Thyroid gland (tissue), 4 donors: ENCODE results near the gene SLC51A.

Experiments
- CTCF ChIP-seq, 6 experiments: fragments of 200-600 bp in 3 of 6; fragments of 450-650 bp in 3 of 6; sonication (generic) in 3 of 6; IDR thresholded peaks; one replicate each; pipeline ENCODE4 v1.5.1; 2016 to 2019; ENCODE audit warnings: antibody characterized with exemption in 6 of 6, mild to moderate bottlenecking in 2 of 6, inconsistent platforms in 1 of 6, moderate library complexity in 1 of 6
- POLR2A ChIP-seq, 2 donors: fragments of 450-650 bp; IDR thresholded peaks; one replicate each; pipeline ENCODE4 v1.6.1; 2017; ENCODE audit warnings: antibody characterized with exemption in 2 of 2, mild to moderate bottlenecking in 2 of 2, moderate library complexity in 1 of 2

GRCh38 chr3:196241704-196242103 is 25.4 kb downstream of the SLC51A start:
- TF ChIP-seq CTCF (IDR thresholded peaks at IDR 0.05), result no peak
- no peak for TF ChIP-seq POLR2A (IDR thresholded peaks at IDR 0.05)
